Spinal cord (tissue), 10 donors: Measurements from ENCODE around the gene PSPC1. TPM values are rescaled to one million over a fixed set of nuclear protein-coding genes. Genes with fewer than 3 reads are reported as not detected.
A peak's percentile ranks its signal among the peaks of the same experiment; 100 is the strongest.

ENCODE experiments used
- DNase-seq, 6 donors: peaks; one replicate each; pipeline versions ENCODE4 v3.0.0 to v3.0.0-alpha.2; 2013 to 2015; ENCODE audit warnings: low spot score in 6 of 6, low read depth in 4 of 6
- H3K27ac ChIP-seq: one replicate; pipeline ENCODE4 v1.5.1; 2013; ENCODE audit warnings: low read depth, low read length, control low read depth
- H3K27me3 ChIP-seq: one replicate; pipeline ENCODE4 v1.6.1; 2013; ENCODE audit warnings: low read length; ENCODE audit not compliant: control insufficient read depth, insufficient read depth
- H3K36me3 ChIP-seq: one replicate; pipeline ENCODE4 v1.6.1; 2013; ENCODE audit warnings: low read length; ENCODE audit not compliant: control insufficient read depth, insufficient read depth
- H3K4me1 ChIP-seq: one replicate; pipeline ENCODE4 v1.6.1; 2013; ENCODE audit warnings: low read length; ENCODE audit not compliant: control insufficient read depth, insufficient read depth
- H3K4me3 ChIP-seq: one replicate; pipeline ENCODE4 v1.5.1; 2013; ENCODE audit warnings: low read depth, low read length, control low read depth
- H3K9me3 ChIP-seq: one replicate; pipeline ENCODE4 v1.6.1; 2013; ENCODE audit warnings: low read length; ENCODE audit not compliant: control insufficient read depth, insufficient read depth
- WGBS: methylation state at CpG from one replicate; pipeline ENCODE4 v1.1.5; 2013; ENCODE audit warnings: missing lambda C conversion rate; ENCODE audit not compliant: insufficient coverage; 5-methylcytosine and 5-hydroxymethylcytosine counted together
- polyA plus RNA-seq, 2 donors: library from polyadenylated mRNA; unstranded; fragments of 120-200 nt; gene quantifications; one replicate each; pipeline ENCODE4 v1.2.1, GENCODE V29; 2013; ENCODE audit not compliant: insufficient read length in 2 of 2
- small RNA-seq: library from RNA; depleted of rRNA; stranded (forward); fragments of <200 nt; gene quantifications from one replicate; pipeline ENCODE3, GENCODE V24; 2014; ENCODE audit warnings: low replicate concordance
- total RNA-seq, 2 donors: library from RNA; depleted of rRNA in 1 of 2; stranded (reverse); fragments of 120-200 nt in 1 of 2; fragments of >200 nt in 1 of 2; gene quantifications; one replicate each; pipeline versions ENCODE4 v1.2.3 to v1.2.4, GENCODE V29; 2013 to 2014
- donor health status: healthy.

PSPC1 gene
- total and polyA plus RNA-seq, 4 donors, result 73.9 to 83.1 (median 79.1) TPM

- Histone ChIP-seq H3K27ac (no peak overlapping the region), H3K4me3 (no peak overlapping the region), H3K4me1 (no peaks in the 10 kb centered on the region), H3K9me3 (no peaks in the 10 kb centered on the region), H3K36me3 (peaks cover 74% of the 10 kb centered on the region), H3K27me3 (no peaks in the 10 kb centered on the region)
- no peak for DNase-seq
- 84% methylated on average over 13 of the region's 13 CpGs for WGBS
These were observed 119.2 kb downstream of the PSPC1 start for GRCh38 chr13:19663416-19663979.

GRCh38 chr13:19661561-19661960 lies 121.2 kb downstream of the PSPC1 start:
- no peak overlapping the region for H3K4me3 ChIP-seq
- H3K36me3 ChIP-seq, result peaks cover 57% of the 10 kb centered on the region
- no peaks in the 10 kb centered on the region for H3K4me1 ChIP-seq
- H3K27ac ChIP-seq, result no peak overlapping the region
- no peaks in the 10 kb centered on the region for H3K27me3 ChIP-seq
- H3K9me3 ChIP-seq, result no peaks in the 10 kb centered on the region
- WGBS, result 100% methylated on average over 3 of the region's 15 CpGs
- no peak for DNase-seq

GRCh38 chr13:19661126-19661525 lies 121.6 kb downstream of the PSPC1 start:
- no CpG with 5 or more reads among the region's 2 CpGs for WGBS
- no peak overlapping the region for H3K4me3 ChIP-seq
- H3K4me1 ChIP-seq, result no peaks in the 10 kb centered on the region
- no peak overlapping the region for H3K27ac ChIP-seq
- H3K36me3 ChIP-seq, result peaks cover 56% of the 10 kb centered on the region
- H3K9me3 ChIP-seq, result no peaks in the 10 kb centered on the region
- no peak for DNase-seq
- H3K27me3 ChIP-seq, result no peaks in the 10 kb centered on the region

DNA sequence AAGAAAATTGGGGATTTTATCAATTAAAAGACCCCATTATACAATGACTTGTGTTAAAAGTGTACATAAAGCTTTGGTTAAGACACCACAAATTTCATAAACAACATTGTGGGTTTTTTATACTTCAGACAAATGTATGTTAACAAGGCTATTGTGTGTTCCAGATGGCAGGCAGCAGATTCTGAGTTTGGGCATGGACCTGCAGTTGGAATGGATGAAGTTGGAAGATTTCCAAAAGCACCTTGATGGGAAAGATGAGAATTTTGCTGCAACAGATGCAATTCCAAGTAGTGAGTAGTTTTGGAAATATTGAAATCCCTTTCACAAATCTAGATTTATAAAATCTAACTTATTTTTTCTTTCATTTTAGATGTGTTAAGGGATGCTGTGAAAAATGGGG lies 123.9 kb downstream of the PSPC1 start:
- no peaks in the 10 kb centered on the region for H3K9me3 ChIP-seq
- H3K27ac ChIP-seq, result no peak overlapping the region
- peaks cover 36% of the 10 kb centered on the region for H3K36me3 ChIP-seq
- no peak overlapping the region for H3K4me3 ChIP-seq
- no peaks in the 10 kb centered on the region for H3K27me3 ChIP-seq
- H3K4me1 ChIP-seq, result no peaks in the 10 kb centered on the region
- no peak for DNase-seq

DNA sequence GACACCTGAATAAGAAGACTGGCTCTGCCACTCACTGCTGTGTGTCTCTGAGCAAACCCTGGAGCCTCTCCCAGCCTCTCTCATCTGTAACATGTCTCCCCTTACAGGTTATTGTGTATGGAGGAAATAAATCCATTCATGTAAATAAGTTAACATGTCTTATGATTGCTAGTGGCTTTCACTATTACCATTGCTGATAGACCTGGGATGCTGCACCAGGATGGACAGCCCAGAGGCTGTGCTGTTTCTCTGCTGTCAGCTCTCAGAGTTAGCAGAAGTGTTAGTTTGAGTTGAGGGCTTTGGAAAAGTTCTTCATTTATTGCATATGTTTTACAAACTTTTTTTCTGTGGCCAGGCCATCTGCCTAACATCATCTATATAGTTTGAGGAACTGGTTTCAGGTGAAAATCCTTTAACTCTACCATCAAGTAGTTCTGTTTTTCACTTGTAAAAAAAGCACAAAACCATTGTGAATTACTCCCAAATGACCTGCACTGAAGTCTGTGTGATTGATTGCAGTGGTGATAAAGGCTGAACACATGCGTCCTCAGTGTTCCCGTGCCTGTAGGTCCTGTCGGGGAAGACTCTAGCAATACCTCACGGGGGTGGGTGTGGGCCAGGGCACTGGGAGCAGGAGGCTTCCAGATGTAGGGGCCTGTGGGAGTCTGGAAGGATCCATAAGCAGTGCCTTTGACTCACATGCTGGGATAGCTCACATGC lies 124.7 kb downstream of the PSPC1 start:
- Histone ChIP-seq H3K4me3 (no peak overlapping the region), H3K4me1 (no peaks in the 10 kb centered on the region), H3K36me3 (peaks cover 28% of the 10 kb centered on the region), H3K27ac (no peak overlapping the region), H3K9me3 (no peaks in the 10 kb centered on the region), H3K27me3 (no peaks in the 10 kb centered on the region)
- no peak for DNase-seq
- WGBS, result 9% methylated on average over 4 of the region's 4 CpGs

Small RNA genes within 50 kb of the gene (small RNA-seq; reads per million reads assigned to genes)
- 1.3 reads per million, percentile 84 among the genes with 10 or more reads in this experiment for gene RN7SL166P

Other genes with a start within 250 kb of the PSPC1 start
- gene TPTE2, start 221.4 kb downstream of the PSPC1 start, total RNA-seq, result under 1 TPM; 0.10 to 0.28 TPM
- under 1 TPM; 0.51 to 0.84 TPM for gene TPTE2, start 221.4 kb downstream of the PSPC1 start, polyA plus RNA-seq
- gene MPHOSPH8, start 149.3 kb downstream of the PSPC1 start, total RNA-seq, result 10 to 100 TPM; 31.2 to 35.5 TPM
- gene MPHOSPH8, start 149.3 kb downstream of the PSPC1 start, polyA plus RNA-seq, result 10 to 100 TPM; 55.3 to 69.9 TPM
- 10 to 100 TPM; 21.1 to 33.9 TPM for gene ZMYM5, start 80.7 kb upstream of the PSPC1 start, total RNA-seq
- gene ZMYM5, start 80.7 kb upstream of the PSPC1 start, polyA plus RNA-seq, result 10 to 100 TPM; 14.8 to 20.8 TPM
- gene ZMYM2, start 175.8 kb upstream of the PSPC1 start, total RNA-seq, result 100 to 1,000 TPM; 144 to 148 TPM
- 10 to 100 TPM; 76.9 to 77.4 TPM for gene ZMYM2, start 175.8 kb upstream of the PSPC1 start, polyA plus RNA-seq